Epithelial cell of proximal tubule (primary cell): Measurements from ENCODE around the gene ZNF2. TPM values are rescaled to one million over a fixed set of nuclear protein-coding genes. Genes with fewer than 3 reads are reported as not detected.

Source experiments
- DNase-seq: peaks from one replicate; pipeline ENCODE4 v3.0.0-alpha.2; 2011; ENCODE audit warnings: low read depth
- H3K4me3 ChIP-seq: 2 replicates; pipeline ENCODE4 v1.5.1; 2011; ENCODE audit warnings: low read depth, mild to moderate bottlenecking, low read length
- CTCF ChIP-seq: conservative IDR thresholded peaks from 2 replicates; pipeline ENCODE4 v1.5.1; 2012; ENCODE audit warnings: low read depth, mild to moderate bottlenecking, low read length
- total RNA-seq: library from RNA; depleted of rRNA; stranded (reverse); fragments of >200 nt; gene quantifications from 2 replicates; pipeline ENCODE4 v1.2.3, GENCODE V29; 2015

The ZNF2 gene
- total RNA-seq, 1 donor from 2014 or later: 3.7 TPM

- DNase-seq: no peak
- no peak overlapping the region for H3K4me3 ChIP-seq
Observed at GRCh38 chr2:95203911-95204310, 38.3 kb downstream of the ZNF2 start.

GRCh38 chr2:95204396-95204795, 38.8 kb downstream of the ZNF2 start:
- DNase-seq: no peak
- TF ChIP-seq CTCF: no peak
- H3K4me3 ChIP-seq: no peak overlapping the region

More at GRCh38 chr2:95203911-95204310, 38.3 kb downstream of the ZNF2 start:
- no peak for TF ChIP-seq CTCF

- no peak for DNase-seq
- no peak for TF ChIP-seq CTCF
- peak overlapping the region; percentile 69 for H3K4me3 ChIP-seq
Observed at GRCh38 chr2:95206096-95206495, 40.5 kb downstream of the ZNF2 start.

- peak within 1 kb of the TSS; percentile 69 for H3K4me3 ChIP-seq
- peak; percentile 36 for DNase-seq
- peak; percentile 43 for TF ChIP-seq CTCF
Observed at GRCh38 chr2:95207111-95207961, 41.7 kb downstream of the ZNF2 start, which contains the start of gene ZNF892. TSS of gene ZNF892 (plus strand) at chr2:95207521. CDS start at chr2:95207816, 295 bp downstream.

- peak overlapping the region; percentile 69 for H3K4me3 ChIP-seq
- TF ChIP-seq CTCF: no peak
- no peak for DNase-seq
Observed at GRCh38 chr2:95208106-95208505, 42.5 kb downstream of the ZNF2 start.

- DNase-seq: no peak
- no peak overlapping the region for H3K4me3 ChIP-seq
- no peak for TF ChIP-seq CTCF
Observed at GRCh38 chr2:95215018-95215612, 49.5 kb downstream of the ZNF2 start.
